SU-DHL-6 (cell line): ENCODE data around the gene CXCL12.

ENCODE experiments used
- H2AFZ ChIP-seq: fragments of 200-600 bp; sonication (generic); 2 replicates; pipeline ENCODE4 v1.6.1; 2014; ENCODE audit warnings: low read depth, mild to moderate bottlenecking, moderate library complexity, mixed read lengths, antibody characterized with exemption, low read length; ENCODE audit not compliant: severe bottlenecking
- H3F3A ChIP-seq: fragments of 200-600 bp; shearing (Covaris generic); 2 replicates; pipeline ENCODE4 v1.6.0; 2016; ENCODE audit warnings: antibody characterized with exemption, mild to moderate bottlenecking; ENCODE audit not compliant: insufficient read depth
- H3K27ac ChIP-seq: fragments of 200-600 bp; sonication (generic); 2 replicates; pipeline ENCODE4 v1.5.1; 2016; ENCODE audit warnings: low read depth, mild to moderate bottlenecking, low read length, moderate library complexity, mixed read lengths
- H3K27me3 ChIP-seq: fragments of 200-600 bp; sonication (generic), shearing (Covaris generic); 2 replicates; pipeline ENCODE4 v1.6.0; 2014; ENCODE audit warnings: mild to moderate bottlenecking, low read length
- H3K36me3 ChIP-seq: fragments of 200-600 bp; sonication (generic); 2 replicates; pipeline ENCODE4 v1.6.1; 2014; ENCODE audit warnings: mild to moderate bottlenecking, low read length, mixed read lengths
- H3K4me2 ChIP-seq: fragments of 300-600, 200-600 bp; shearing (Covaris generic), sonication (generic); 2 replicates; pipeline ENCODE4 v1.6.0; 2014; ENCODE audit warnings: low read length, low read depth, mild to moderate bottlenecking; ENCODE audit not compliant: poor library complexity, severe bottlenecking
- H3K4me3 ChIP-seq: fragments of 200-600 bp; sonication (generic); 2 replicates; pipeline ENCODE4 v1.5.1; 2014; ENCODE audit warnings: antibody characterized with exemption, low read length, mild to moderate bottlenecking, mixed read lengths; ENCODE audit not compliant: insufficient read depth, poor library complexity, severe bottlenecking
- H3K79me2 ChIP-seq: fragments of 200-600 bp; sonication (generic); 2 replicates; pipeline ENCODE4 v1.6.1; 2014; ENCODE audit warnings: mild to moderate bottlenecking, low read length, moderate library complexity; ENCODE audit not compliant: insufficient read depth
- H3K9ac ChIP-seq: fragments of 200-600 bp; sonication (generic); 2 replicates; pipeline ENCODE4 v1.7.0; 2014; ENCODE audit warnings: mild to moderate bottlenecking, low read length
- H3K9me2 ChIP-seq: fragments of 200-600 bp; sonication (generic); replicated peaks from 2 replicates; pipeline ENCODE4 v1.6.1; 2014; ENCODE audit warnings: low read length; ENCODE audit not compliant: insufficient read depth
- H3K9me3 ChIP-seq: fragments of 200-600 bp; sonication (generic); 2 replicates; pipeline ENCODE4 v1.6.1; 2014; ENCODE audit warnings: low read length, mixed read lengths; ENCODE audit not compliant: insufficient read depth
- H4K20me1 ChIP-seq: fragments of 200-600 bp; sonication (generic); 2 replicates; pipeline ENCODE4 v1.6.1; 2014; ENCODE audit warnings: low read depth, mild to moderate bottlenecking, antibody characterized with exemption, low read length, moderate library complexity, mixed read lengths
- EZH2phosphoT487 ChIP-seq: fragments of 200-600 bp; sonication (generic), shearing (Covaris generic); conservative IDR thresholded peaks from 2 replicates; pipeline ENCODE4 v1.6.1; 2018; ENCODE audit warnings: mild to moderate bottlenecking, antibody characterized with exemption, low read length, moderate library complexity, mixed read lengths
- TF ChIP-seq, protein P1 (sequence below): fragments of 200-600 bp; sonication (generic); IDR thresholded peaks from one replicate; pipeline ENCODE4 v1.5.1; 2017; ENCODE audit warnings: antibody characterized with exemption, mild to moderate bottlenecking, low read length, moderate library complexity; ENCODE audit not compliant: insufficient read depth, poor library complexity, severe bottlenecking

Gene CXCL12

DNA sequence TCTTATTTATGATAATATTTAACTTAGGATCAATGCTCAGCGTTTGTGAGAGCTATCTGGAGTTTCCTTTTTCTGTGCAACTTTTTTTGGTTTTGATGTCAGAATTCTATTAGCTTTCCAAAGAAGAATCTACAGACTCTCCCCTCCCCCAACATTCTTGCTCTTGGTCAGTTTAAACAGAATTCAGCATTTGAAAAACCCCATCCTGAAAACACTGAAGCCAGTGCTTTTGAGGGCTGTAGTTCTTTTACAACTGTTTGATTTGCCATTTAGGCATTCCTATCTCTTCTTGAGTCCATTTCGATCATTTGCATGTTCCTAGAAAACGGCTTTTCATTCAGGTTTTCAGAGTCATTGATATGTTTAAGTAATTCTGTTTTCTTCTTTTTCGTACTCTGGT lies 15.6 kb upstream of the CXCL12 start:
- TF ChIP-seq EZH2phosphoT487 = no peak
- TF ChIP-seq, protein P1, sequence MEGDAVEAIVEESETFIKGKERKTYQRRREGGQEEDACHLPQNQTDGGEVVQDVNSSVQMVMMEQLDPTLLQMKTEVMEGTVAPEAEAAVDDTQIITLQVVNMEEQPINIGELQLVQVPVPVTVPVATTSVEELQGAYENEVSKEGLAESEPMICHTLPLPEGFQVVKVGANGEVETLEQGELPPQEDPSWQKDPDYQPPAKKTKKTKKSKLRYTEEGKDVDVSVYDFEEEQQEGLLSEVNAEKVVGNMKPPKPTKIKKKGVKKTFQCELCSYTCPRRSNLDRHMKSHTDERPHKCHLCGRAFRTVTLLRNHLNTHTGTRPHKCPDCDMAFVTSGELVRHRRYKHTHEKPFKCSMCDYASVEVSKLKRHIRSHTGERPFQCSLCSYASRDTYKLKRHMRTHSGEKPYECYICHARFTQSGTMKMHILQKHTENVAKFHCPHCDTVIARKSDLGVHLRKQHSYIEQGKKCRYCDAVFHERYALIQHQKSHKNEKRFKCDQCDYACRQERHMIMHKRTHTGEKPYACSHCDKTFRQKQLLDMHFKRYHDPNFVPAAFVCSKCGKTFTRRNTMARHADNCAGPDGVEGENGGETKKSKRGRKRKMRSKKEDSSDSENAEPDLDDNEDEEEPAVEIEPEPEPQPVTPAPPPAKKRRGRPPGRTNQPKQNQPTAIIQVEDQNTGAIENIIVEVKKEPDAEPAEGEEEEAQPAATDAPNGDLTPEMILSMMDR = no peak
- no peaks in the 10 kb centered on the region for H3K36me3 ChIP-seq
- no peak overlapping the region for H3K27ac ChIP-seq
- no peaks in the 10 kb centered on the region for H3K9me3 ChIP-seq
- H3K4me3 ChIP-seq = no peak overlapping the region
- no peaks in the 10 kb centered on the region for H3K9me2 ChIP-seq
- no peaks in the 10 kb centered on the region for H3K27me3 ChIP-seq
- H4K20me1 ChIP-seq = no peaks in the 10 kb centered on the region
- H2AFZ ChIP-seq = no peak overlapping the region
- no peak overlapping the region for H3K4me2 ChIP-seq
- no peaks in the 10 kb centered on the region for H3K79me2 ChIP-seq
- no peaks in the 10 kb centered on the region for H3F3A ChIP-seq
- no peak overlapping the region for H3K9ac ChIP-seq

DNA sequence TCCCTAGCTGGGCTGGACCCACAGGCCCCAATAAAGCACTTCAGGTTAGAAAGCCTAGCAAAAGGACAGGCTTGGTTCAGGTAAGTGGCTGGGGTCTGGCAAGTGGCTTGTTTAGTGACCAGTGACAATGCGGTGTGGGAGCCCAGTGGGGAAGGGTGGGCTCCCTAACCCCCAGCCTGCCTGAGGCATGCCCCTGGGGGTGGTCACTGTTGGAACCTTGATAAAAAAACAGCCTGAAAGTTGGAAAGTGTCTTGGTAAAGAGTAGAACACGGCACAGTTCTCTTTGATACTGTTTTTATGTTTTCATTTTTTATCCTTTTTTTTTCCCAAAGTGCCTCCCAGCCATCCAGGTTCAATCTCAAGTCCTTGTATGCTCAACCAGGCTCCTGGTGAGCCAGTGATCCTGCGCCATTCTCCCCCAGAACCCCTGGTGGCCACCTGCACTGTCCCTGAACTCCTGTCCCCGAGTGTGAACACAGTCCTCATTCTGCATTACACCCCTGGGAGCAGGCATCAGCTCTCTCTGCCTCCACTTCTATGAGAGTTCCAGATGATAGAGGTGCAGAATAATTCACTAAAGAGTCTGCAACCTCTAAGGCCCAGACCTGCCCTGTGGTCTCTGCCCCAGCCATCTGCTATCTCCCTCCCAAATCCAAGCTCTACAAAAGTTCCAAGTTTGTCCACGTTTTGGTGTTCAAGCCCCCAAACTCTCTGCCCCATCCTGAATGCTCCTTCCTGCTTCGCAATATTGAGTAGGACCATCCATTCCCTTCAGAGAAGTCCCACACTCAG lies 15.0 kb upstream of the CXCL12 start:
- no peaks in the 10 kb centered on the region for H3K27me3 ChIP-seq
- no peaks in the 10 kb centered on the region for H3K9me2 ChIP-seq
- H3K79me2 ChIP-seq = no peaks in the 10 kb centered on the region
- H4K20me1 ChIP-seq = no peaks in the 10 kb centered on the region
- H3K9ac ChIP-seq = no peak overlapping the region
- no peak overlapping the region for H2AFZ ChIP-seq
- no peaks in the 10 kb centered on the region for H3K9me3 ChIP-seq
- H3K36me3 ChIP-seq = no peaks in the 10 kb centered on the region
- H3K27ac ChIP-seq = no peak overlapping the region
- no peak overlapping the region for H3K4me2 ChIP-seq
- H3F3A ChIP-seq = no peaks in the 10 kb centered on the region
- no peak overlapping the region for H3K4me3 ChIP-seq
- TF ChIP-seq EZH2phosphoT487 = no peak
- TF ChIP-seq, protein P1 = no peak

DNA sequence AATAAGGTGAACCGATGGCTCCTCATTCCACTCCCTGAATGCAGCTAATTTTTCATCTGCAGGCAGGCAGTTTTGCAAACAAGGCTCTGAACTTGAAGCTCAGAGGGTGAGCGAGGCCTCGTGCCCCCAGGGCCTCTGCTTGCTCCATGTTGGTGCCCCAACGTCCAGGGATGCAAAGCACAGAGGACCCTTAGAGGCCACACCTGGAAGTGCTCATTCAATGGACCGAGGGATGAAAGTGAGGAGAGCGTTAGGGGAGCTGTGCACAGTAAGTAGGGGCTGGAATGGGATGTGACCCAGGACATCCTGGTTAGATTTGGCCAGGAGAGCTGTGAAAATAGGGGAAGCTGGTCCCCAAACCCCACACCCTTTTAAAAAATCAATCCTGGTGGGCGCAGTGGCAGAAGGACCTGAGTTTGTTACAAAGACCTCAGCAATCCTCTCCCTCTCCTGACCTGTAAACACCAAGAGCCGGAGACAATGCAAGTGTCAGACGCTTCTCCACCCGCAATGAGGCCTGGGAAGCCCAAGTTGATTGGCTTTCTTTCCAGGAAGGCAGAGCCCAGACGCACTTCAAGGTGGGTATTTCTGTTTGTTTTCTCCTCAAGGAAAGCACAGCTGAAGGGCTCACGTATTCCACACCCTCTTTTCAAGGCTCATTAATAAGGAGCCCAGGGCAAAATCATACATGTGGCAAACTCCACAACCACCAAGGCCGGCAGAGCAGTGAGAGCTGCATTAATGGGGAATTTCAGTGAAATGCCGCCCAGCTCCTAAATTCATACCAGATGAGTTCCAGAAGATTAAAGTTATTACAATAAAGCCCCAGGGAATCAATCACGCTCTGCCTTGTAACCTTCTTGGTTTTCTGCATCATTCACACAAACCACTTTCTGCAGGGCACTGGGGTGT lies 14.1 kb upstream of the CXCL12 start:
- TF ChIP-seq EZH2phosphoT487 = no peak
- TF ChIP-seq, protein P1 = no peak
- Histone ChIP-seq H4K20me1 (no peaks in the 10 kb centered on the region), H3K27me3 (no peaks in the 10 kb centered on the region)

More for the DNA sequence above, 14.1 kb upstream of the CXCL12 start:
- no peak overlapping the region for H3K4me3 ChIP-seq
- no peaks in the 10 kb centered on the region for H3K79me2 ChIP-seq
- no peak overlapping the region for H3K4me2 ChIP-seq
- no peak overlapping the region for H2AFZ ChIP-seq
- no peaks in the 10 kb centered on the region for H3K36me3 ChIP-seq
- no peaks in the 10 kb centered on the region for H3K9me2 ChIP-seq
- H3K9ac ChIP-seq = no peak overlapping the region
- no peaks in the 10 kb centered on the region for H3F3A ChIP-seq
- H3K9me3 ChIP-seq = no peaks in the 10 kb centered on the region
- H3K27ac ChIP-seq = no peak overlapping the region
